Colonic mucosa (tissue), 4 donors: ENCODE results near the gene ROBO1. TPM values are rescaled to one million over a fixed set of nuclear protein-coding genes. Genes with fewer than 3 reads are reported as not detected.

ENCODE experiments used
- DNase-seq: peaks from one replicate; pipeline ENCODE4 v3.0.0-alpha.2; 2020
- H3K27ac ChIP-seq: fragments of 200-600 bp; one replicate; pipeline ENCODE4 v1.8.0; 2021
- H3K27me3 ChIP-seq: fragments of 200-600 bp; one replicate; pipeline ENCODE4 v1.8.0; 2021
- H3K36me3 ChIP-seq: fragments of 200-600 bp; one replicate; pipeline ENCODE4 v1.8.0; 2021
- H3K4me1 ChIP-seq: fragments of 200-600 bp; one replicate; pipeline ENCODE4 v1.8.0; 2021; ENCODE audit warnings: mild to moderate bottlenecking
- H3K4me3 ChIP-seq: fragments of 200-600 bp; one replicate; pipeline ENCODE4 v1.8.0; 2021
- H3K9ac ChIP-seq, 2 donors: one replicate each; pipeline ENCODE4 v1.7.0; 2013; ENCODE audit warnings: control low read depth in 2 of 2, low read depth in 2 of 2, low read length in 2 of 2
- H3K9me3 ChIP-seq: fragments of 200-600 bp; one replicate; pipeline ENCODE4 v1.8.0; 2021
- intact Hi-C: fragments of 100-400 bp; cut with DNase I; formaldehyde crosslinking; loops from one replicate; pipeline ENCODE4 v1.14.1; 2022
- total RNA-seq, 2 donors: library from RNA; stranded (reverse); fragmentation: NEBNext Ultra II Directional in 1 of 2; extraction: Animal tissue kit (Norgen Biotek cat#: 25700) in 1 of 2; gene quantifications; one replicate each; pipeline ENCODE4 v1.2.1, GENCODE V29; 2021
- TF ChIP-seq, protein P1 (sequence below): fragments of 200-600 bp; IDR thresholded peaks from one replicate; pipeline ENCODE4 v1.8.0; 2022; ENCODE audit warnings: antibody characterized with exemption, mild to moderate bottlenecking
- donor health status: healthy.
- donor health status: DM: no; HTN: no; CAD: no.
- donor health status: DM: no; HTN: no; CAD: no.

Gene ROBO1
- total RNA-seq, 2 donors from 2014 or later = 8.1 to 9.4 TPM

DNA sequence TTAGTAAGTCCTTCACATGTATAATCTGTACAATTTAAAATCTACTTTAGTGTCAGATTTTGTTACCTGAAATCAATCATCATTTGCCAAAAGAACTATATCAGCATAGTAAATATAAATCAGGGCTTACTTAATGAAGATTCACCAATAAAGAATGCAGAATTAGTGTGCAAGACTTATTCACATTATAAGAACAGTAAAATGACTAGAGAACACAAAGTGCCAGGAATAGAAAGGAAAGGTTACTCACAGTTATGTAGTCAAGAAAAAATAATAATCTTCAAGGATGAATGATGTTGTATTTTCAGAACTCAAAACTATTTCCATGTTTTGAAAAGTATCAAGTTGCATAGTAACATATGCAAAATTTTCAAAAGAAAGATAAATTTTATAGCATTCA is 891.9 kb downstream of the ROBO1 start:
- no peak overlapping the region for H3K4me3 ChIP-seq
- no peak for DNase-seq
- H3K9me3 ChIP-seq = no peaks in the 10 kb centered on the region
- no peak overlapping the region for H3K27ac ChIP-seq
- TF ChIP-seq, protein P1, sequence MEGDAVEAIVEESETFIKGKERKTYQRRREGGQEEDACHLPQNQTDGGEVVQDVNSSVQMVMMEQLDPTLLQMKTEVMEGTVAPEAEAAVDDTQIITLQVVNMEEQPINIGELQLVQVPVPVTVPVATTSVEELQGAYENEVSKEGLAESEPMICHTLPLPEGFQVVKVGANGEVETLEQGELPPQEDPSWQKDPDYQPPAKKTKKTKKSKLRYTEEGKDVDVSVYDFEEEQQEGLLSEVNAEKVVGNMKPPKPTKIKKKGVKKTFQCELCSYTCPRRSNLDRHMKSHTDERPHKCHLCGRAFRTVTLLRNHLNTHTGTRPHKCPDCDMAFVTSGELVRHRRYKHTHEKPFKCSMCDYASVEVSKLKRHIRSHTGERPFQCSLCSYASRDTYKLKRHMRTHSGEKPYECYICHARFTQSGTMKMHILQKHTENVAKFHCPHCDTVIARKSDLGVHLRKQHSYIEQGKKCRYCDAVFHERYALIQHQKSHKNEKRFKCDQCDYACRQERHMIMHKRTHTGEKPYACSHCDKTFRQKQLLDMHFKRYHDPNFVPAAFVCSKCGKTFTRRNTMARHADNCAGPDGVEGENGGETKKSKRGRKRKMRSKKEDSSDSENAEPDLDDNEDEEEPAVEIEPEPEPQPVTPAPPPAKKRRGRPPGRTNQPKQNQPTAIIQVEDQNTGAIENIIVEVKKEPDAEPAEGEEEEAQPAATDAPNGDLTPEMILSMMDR = no peak
- no peaks in the 10 kb centered on the region for H3K4me1 ChIP-seq
- H3K27me3 ChIP-seq = no peaks in the 10 kb centered on the region
- intact Hi-C loops = no loop called here
- H3K36me3 ChIP-seq = no peaks in the 10 kb centered on the region
- no peak overlapping the region for H3K9ac ChIP-seq

DNA sequence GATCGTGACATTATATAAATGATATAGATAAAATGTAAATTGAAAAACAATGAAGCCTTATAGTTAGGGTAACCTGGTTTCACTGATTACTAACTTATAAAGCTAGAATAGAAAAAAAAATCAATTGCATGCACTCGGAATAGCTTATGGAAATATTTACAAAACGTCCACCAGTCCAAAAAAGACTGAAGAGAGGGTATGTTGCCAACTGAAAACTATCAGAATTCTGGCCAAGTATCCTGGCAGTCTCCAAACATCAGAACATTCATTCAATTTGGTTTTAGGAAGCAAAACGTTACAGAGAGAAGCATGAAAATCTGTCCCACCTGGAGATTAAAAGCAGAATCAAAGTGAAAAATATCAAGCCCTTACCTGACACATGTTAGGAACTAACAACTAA is 892.4 kb downstream of the ROBO1 start:
- no peaks in the 10 kb centered on the region for H3K36me3 ChIP-seq
- intact Hi-C loops = no loop called here
- no peaks in the 10 kb centered on the region for H3K27me3 ChIP-seq
- no peak overlapping the region for H3K9ac ChIP-seq
- H3K9me3 ChIP-seq = no peaks in the 10 kb centered on the region
- DNase-seq = no peak
- no peak overlapping the region for H3K4me3 ChIP-seq
- H3K4me1 ChIP-seq = no peaks in the 10 kb centered on the region
- TF ChIP-seq, protein P1 = no peak
- H3K27ac ChIP-seq = no peak overlapping the region

DNA sequence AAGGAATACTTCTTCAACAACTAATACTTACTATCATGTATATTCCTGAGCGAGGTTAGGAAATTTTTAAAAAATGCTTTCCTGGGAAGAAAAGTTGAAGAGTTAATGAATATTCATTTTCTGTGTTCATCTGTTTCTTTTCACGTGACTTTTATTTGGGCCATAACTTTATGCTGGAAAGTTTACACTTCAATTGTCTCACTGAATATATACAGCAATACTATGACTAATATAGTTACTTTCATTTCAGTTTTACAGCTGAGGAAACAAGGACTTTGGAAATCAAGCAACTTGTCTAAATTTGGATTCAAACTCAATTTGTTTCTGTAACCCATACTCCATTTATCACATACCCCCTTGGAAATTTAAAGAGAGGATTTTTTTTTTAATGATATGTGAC is 894.2 kb downstream of the ROBO1 start:
- no peaks in the 10 kb centered on the region for H3K36me3 ChIP-seq
- intact Hi-C loops = no loop called here
- H3K9ac ChIP-seq = no peak overlapping the region
- no peak for DNase-seq
- no peaks in the 10 kb centered on the region for H3K4me1 ChIP-seq
- H3K9me3 ChIP-seq = no peaks in the 10 kb centered on the region
- TF ChIP-seq, protein P1 = no peak
- no peaks in the 10 kb centered on the region for H3K27me3 ChIP-seq
- no peak overlapping the region for H3K4me3 ChIP-seq
- no peak overlapping the region for H3K27ac ChIP-seq

DNA sequence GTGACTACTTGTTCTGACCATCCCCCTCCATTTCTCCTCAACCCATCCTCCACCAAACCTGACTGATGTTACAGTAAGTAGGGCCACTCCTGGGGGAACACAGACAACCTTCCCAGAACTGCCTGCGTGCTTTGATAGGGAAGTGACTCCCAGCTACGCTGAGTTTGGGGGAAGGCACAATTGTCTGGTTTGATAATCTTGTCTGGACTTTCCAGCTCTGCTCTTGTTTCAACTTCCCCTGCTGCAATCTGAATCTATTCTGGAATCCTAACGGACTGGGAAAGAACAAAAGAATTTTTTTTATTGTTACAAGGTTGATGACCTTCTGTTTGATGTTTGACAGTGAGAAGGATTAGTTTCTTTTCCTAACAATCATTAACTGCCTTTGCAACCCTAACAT is 895.6 kb downstream of the ROBO1 start:
- intact Hi-C loops = no loop called here
- DNase-seq = no peak
- no peak overlapping the region for H3K27ac ChIP-seq
- no peaks in the 10 kb centered on the region for H3K36me3 ChIP-seq
- H3K4me1 ChIP-seq = no peaks in the 10 kb centered on the region
- TF ChIP-seq, protein P1 = no peak
- no peaks in the 10 kb centered on the region for H3K27me3 ChIP-seq
- no peak overlapping the region for H3K9ac ChIP-seq
- no peaks in the 10 kb centered on the region for H3K9me3 ChIP-seq
- H3K4me3 ChIP-seq = no peak overlapping the region

DNA sequence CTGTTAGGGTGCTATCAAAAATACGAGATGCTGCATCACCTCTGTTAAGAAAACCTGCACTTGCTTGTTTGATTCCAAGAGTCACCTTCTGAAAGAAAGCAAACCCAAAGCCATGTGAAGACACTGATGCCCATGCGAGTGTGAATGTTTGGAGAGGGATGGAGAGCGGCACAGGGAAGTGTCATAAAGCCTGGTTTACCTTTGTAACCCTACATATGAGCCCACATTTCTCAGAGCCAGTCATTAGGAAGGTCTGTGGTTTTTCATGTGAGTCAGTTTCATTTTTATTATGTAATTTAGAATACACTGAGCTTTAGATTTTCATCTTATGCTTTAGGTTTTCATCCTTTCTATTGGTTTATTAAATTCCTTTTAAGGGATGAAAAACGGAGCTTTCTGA is 896.8 kb downstream of the ROBO1 start:
- H3K9me3 ChIP-seq = no peaks in the 10 kb centered on the region
- intact Hi-C loops = no loop called here
- no peak overlapping the region for H3K9ac ChIP-seq
- H3K27me3 ChIP-seq = no peaks in the 10 kb centered on the region
- H3K4me3 ChIP-seq = no peak overlapping the region
- no peaks in the 10 kb centered on the region for H3K4me1 ChIP-seq
- TF ChIP-seq, protein P1 = no peak
- H3K36me3 ChIP-seq = no peaks in the 10 kb centered on the region
- H3K27ac ChIP-seq = no peak overlapping the region
- DNase-seq = no peak

DNA sequence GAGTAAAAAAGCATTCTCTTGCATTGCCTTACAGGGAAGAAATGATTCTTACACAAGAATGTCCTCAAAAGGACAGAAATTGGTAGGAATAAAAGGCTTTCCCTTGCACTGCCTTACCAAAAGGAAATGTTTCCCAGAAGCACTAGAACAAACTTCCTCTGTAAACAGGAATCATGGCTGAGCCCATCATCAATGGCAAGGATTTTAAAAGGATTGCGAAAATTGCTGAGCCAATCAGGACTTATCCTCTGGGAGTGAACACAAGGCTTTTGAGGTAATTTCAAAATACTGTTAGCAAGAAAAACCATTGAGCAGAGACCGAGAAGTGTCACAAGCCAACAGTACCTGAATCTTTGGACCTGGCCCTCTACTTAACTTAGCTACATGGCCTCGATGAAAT is 897.3 kb downstream of the ROBO1 start:
- TF ChIP-seq, protein P1 = no peak
- no peaks in the 10 kb centered on the region for H3K27me3 ChIP-seq
- no peak overlapping the region for H3K9ac ChIP-seq
- H3K4me3 ChIP-seq = no peak overlapping the region
- no peaks in the 10 kb centered on the region for H3K4me1 ChIP-seq
- H3K36me3 ChIP-seq = no peaks in the 10 kb centered on the region
- intact Hi-C loops = no loop called here
- H3K9me3 ChIP-seq = no peaks in the 10 kb centered on the region
- DNase-seq = no peak
- no peak overlapping the region for H3K27ac ChIP-seq
